Measurements from ENCODE around the gene LAMA5. TPM values are rescaled to one million over a fixed set of nuclear protein-coding genes. Genes with fewer than 3 reads are reported as not detected.

Gene LAMA5
- total RNA-seq, 1 donor from 2014 or later, result 150 TPM

DNA sequence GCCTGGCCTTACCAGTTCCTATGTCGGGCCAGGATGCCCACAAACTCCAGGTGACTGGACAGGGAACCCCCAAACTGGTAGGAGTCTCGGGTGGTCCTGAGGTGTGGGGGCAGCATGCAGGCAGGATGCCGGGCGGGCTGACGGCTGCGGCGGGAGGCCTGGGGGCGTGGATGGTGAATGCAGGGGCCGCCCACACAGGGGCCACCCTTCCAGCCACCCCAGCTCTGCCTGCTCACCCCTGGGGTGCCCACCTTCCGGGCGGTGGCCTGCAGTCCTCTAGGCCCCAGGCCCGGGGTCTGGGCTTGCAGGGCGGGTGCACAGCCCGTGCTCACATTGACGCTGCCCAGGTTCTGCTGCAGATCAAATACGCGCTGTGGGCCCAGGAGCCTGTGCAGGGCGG is 56.0 kb downstream of the LAMA5 start:
- Histone ChIP-seq H3K27me3 (no peaks in the 10 kb centered on the region), H3K4me1 (peaks cover 26% of the 10 kb centered on the region), H3K36me3 (peaks cover 0 to 86% of the 10 kb centered on the region in 2 donors), H3K9me3 (no peaks in the 10 kb centered on the region), H3K4me3 (no peak overlapping the region), H3K27ac (no peak overlapping the region)
- intact Hi-C loops (cut with DNase I), result no loop called here
- TF ChIP-seq POLR2AphosphoS5 (IDR thresholded peaks at IDR 0.05; ENCODE audit: insufficient read depth in 1 of 2, low read depth in 1 of 2) (no peak), POLR2A (IDR thresholded peaks at IDR 0.05) (no peak)
- TF ChIP-seq, protein P1, sequence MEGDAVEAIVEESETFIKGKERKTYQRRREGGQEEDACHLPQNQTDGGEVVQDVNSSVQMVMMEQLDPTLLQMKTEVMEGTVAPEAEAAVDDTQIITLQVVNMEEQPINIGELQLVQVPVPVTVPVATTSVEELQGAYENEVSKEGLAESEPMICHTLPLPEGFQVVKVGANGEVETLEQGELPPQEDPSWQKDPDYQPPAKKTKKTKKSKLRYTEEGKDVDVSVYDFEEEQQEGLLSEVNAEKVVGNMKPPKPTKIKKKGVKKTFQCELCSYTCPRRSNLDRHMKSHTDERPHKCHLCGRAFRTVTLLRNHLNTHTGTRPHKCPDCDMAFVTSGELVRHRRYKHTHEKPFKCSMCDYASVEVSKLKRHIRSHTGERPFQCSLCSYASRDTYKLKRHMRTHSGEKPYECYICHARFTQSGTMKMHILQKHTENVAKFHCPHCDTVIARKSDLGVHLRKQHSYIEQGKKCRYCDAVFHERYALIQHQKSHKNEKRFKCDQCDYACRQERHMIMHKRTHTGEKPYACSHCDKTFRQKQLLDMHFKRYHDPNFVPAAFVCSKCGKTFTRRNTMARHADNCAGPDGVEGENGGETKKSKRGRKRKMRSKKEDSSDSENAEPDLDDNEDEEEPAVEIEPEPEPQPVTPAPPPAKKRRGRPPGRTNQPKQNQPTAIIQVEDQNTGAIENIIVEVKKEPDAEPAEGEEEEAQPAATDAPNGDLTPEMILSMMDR (IDR thresholded peaks at IDR 0.05), result no peak
- no peak for DNase-seq (ENCODE audit: extremely low spot score in 2 of 2)

DNA sequence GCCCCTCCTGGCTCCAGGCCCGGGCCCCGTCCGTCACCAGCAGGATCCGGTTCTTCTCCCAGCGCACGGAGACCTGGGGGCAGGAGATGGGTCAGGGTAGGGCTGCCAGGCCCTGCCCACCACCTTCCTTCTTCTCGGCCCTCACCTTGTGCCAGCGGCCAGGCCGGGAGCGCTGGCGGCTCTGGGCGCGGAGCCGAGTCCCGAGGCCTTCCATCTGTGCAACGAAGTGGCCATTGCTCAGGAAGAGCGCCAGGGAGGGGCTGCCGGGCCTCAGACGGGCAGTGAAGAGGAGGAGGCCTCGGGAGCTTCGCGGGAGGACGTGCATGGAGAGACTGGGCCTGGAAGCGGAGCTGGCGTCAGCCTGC is 56.4 kb downstream of the LAMA5 start:
- Histone ChIP-seq H3K27ac (no peak overlapping the region), H3K9me3 (no peaks in the 10 kb centered on the region), H3K36me3 (peaks cover 0 to 86% of the 10 kb centered on the region in 2 donors), H3K4me3 (no peak overlapping the region), H3K4me1 (peaks cover 30% of the 10 kb centered on the region), H3K27me3 (no peaks in the 10 kb centered on the region)
- intact Hi-C loops (cut with DNase I), result no loop called here
- DNase-seq (ENCODE audit: extremely low spot score in 2 of 2), result no peak
- TF ChIP-seq POLR2A (IDR thresholded peaks at IDR 0.05), result no peak
- TF ChIP-seq, protein P1 (IDR thresholded peaks at IDR 0.05), result no peak
- TF ChIP-seq POLR2AphosphoS5 (IDR thresholded peaks at IDR 0.05; ENCODE audit: insufficient read depth in 1 of 2, low read depth in 1 of 2), result no peak

DNA sequence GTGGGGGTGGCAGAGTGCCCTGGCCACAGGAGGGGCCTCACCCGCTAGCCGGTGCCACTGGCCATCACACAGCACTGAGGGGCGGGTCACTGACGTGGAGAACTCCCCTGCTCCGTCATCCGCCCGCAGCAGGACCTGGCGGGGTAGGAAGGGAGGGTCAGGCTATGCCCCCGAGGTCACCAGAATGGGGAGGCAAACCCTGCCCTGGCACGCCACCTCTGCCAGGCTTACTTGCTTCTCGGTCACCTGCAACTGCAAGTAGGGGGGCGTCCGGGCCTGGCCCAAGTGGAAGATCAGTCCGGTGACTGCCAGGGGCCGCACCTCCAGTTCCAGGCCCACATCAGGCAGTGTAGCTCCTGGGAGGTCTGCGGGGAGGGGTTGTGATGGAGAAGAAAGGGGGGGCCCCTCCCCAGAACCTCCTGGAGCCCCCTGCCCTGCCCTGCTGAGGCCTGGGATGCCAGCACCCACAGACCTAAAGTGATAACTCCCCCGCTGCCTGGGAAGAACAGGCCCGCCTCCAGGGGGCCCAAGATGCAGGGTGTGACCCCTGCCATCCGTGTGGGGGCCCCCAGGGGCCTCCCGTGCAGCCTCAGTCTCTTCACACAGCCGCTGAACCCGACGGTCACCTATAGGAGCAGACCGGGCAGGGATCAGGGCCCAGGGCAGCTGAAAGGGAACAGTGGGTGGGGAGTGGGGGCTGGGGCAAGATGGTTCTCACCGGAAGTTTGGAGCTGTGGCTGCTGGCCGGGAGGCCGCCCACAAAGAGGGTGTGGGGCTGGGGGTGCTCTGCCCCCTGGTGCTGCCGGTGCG is 57.0 kb downstream of the LAMA5 start:
- no peak overlapping the region for H3K4me3 ChIP-seq
- H3K27me3 ChIP-seq, result no peaks in the 10 kb centered on the region
- H3K4me1 ChIP-seq, result peaks cover 36% of the 10 kb centered on the region
- no peak for DNase-seq (ENCODE audit: extremely low spot score in 2 of 2)
- no peaks in the 10 kb centered on the region for H3K9me3 ChIP-seq
- H3K36me3 ChIP-seq, result peaks cover 0 to 84% of the 10 kb centered on the region in 2 donors
- TF ChIP-seq, protein P1 (IDR thresholded peaks at IDR 0.05), result no peak
- no peak for TF ChIP-seq POLR2A (IDR thresholded peaks at IDR 0.05)
- no peak for TF ChIP-seq POLR2AphosphoS5 (IDR thresholded peaks at IDR 0.05; ENCODE audit: insufficient read depth in 1 of 2, low read depth in 1 of 2)
- intact Hi-C loops (cut with DNase I), result loop anchor here (1.0 to 10.0 kb wide), 2 partner anchors 22 to 485 kb away; partner anchors contain the start of gene MRGBP
- no peak overlapping the region for H3K27ac ChIP-seq

DNA sequence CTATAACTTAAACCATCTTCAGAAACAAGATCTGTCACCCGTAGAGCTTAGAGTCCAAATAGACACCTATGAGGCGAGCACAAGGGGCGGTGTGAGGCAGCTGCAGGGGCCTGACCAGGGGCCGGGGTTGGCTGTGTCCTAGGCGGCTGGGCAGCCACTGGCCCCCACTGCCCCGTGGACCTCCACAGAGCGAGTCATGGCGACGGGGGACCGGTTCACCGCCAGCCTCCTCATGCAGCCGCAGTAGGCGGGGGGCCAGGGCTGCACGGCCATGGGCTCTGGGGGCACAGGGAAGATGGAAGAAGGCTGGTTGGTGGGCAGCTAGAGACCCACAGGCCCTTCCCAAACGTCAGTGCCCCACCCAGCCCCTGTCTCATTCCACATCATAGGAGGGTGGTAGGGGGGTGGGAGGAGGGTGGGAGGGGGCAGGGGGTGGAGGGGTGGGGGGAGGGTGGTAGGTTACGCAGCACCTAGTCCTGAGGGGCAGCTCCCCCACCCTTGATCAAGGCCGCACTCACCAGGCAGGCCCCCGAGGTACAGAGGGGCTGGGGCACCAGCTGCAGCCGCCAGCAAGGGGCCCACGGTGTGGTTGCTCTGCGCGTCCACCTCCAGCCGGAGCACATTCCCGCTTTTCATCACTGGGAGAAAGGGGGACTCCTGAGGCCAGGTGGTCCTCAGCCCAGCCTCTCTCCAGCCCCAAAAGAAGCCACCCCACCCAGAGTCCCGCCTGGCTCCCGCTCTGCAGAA is 57.7 kb downstream of the LAMA5 start:
- no peaks in the 10 kb centered on the region for H3K27me3 ChIP-seq
- H3K36me3 ChIP-seq, result peaks cover 0 to 76% of the 10 kb centered on the region in 2 donors
- H3K27ac ChIP-seq, result no peak overlapping the region
- peaks cover 44% of the 10 kb centered on the region for H3K4me1 ChIP-seq
- no peak for DNase-seq (ENCODE audit: extremely low spot score in 2 of 2)
- intact Hi-C loops (cut with DNase I), result loop anchor here (1.0 to 10.0 kb wide), 2 partner anchors 23 to 485 kb away; partner anchors contain the start of gene MRGBP
- TF ChIP-seq POLR2AphosphoS5 (IDR thresholded peaks at IDR 0.05; ENCODE audit: insufficient read depth in 1 of 2, low read depth in 1 of 2) (no peak), POLR2A (IDR thresholded peaks at IDR 0.05) (no peak)
- TF ChIP-seq, protein P1 (IDR thresholded peaks at IDR 0.05), result no peak
- no peaks in the 10 kb centered on the region for H3K9me3 ChIP-seq
- no peak overlapping the region for H3K4me3 ChIP-seq

Data from vagina (tissue), 2 donors.